Measurements from ENCODE around the gene TBC1D13.
"Not testable (repeated sequence)": the region's sequence is repeated elsewhere in the genome, so short reads cannot be mapped to it uniquely, and the experiment has no call there.

TBC1D13 gene

DNA sequence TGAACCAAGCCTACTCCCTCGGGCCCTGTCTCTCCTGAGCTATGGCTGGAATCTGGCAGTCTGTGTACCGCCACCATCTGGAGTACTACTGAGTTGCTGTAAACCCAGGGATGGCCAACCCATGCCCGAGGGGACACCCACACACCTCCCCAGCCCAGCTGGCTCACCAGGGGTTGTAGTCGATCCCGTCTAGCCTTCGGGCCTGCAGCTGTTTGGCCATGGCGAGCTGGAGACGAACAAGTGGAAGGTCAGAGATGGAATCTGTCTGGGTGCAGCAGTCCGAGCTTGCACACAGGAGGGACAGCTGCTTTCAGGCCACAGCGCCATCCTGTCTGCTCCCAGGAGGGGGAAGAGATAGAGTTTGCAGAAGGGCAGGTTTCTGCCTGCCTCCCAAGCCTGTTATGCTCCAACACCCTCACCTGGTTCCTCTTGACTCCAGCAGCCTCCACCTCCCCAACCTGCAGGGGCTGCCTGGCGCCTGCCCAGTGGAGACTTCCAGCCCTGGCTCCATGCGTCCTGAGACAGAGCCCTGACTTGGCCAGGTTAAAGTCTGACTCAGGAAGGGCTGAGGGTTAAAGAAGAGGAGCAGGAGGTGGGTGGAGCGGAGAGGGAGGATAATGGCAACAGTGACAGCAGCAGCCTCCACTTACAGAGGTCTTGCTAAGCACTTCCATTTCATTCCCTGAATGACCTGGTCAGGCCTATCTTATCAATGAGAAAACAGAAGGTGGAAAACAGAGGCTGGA is 58.3 kb downstream of the TBC1D13 start:
- no peak for DNase-seq (ENCODE audit: low read depth in 2 of 2)

DNA sequence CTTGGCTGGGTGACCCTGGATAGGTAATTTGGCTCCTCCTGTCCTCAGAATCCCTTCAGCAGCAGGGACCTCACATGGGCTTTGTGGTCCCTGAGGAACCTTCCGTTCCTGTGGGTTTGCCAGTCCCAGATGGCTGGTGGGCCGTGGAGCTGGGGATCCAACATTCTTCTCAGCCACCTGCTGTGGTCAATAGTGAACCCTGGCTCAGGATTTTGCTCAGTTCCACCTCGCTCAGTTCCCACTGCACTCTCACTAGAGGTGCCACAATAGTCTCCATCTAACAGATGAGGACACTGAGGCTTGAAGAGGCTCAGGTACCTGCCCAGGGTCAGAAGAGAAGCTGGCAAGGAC is 59.6 kb downstream of the TBC1D13 start:
- DNase-seq (ENCODE audit: low read depth in 2 of 2), result no peak

DNA sequence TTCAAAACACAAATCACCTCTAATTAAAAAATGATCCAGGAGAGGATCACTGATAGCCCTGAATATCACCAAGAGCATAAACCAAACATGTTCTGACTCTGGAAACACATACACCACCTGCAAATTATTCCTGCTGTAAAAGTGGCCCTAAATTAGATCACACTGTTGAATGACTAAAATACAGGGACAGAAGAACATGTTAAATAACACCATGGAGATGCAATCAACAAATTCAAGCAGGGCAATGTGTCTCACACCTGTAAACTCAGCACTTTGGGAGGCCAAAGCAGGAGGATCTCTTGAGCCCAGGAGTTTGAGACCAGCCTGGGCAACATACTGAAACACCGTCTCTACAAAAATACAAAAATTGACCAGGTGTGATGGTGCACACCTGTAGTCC is 60.8 kb downstream of the TBC1D13 start:
- no peak for DNase-seq (ENCODE audit: low read depth in 2 of 2)

DNA sequence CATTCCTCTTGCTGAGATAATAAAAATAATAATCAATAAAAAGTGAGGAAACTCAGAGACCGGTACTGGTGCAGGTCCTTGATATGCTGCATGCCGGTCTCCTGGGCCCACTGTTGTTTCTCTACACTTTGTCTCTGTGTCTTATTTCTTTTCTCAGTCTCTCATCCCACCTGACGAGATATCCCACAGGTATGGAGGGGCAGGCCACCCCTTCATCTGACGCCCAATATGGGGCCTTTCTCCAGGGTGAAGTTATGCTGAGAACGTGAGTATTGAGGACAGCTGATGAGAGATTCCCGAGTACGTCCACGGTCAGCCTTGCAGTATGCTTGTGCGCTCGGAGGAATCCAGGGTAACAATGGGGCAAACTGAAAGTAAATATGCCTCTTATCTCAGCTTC is 64.0 kb downstream of the TBC1D13 start:
- DNase-seq (ENCODE audit: low read depth in 2 of 2), result not testable (repeated sequence)

DNA sequence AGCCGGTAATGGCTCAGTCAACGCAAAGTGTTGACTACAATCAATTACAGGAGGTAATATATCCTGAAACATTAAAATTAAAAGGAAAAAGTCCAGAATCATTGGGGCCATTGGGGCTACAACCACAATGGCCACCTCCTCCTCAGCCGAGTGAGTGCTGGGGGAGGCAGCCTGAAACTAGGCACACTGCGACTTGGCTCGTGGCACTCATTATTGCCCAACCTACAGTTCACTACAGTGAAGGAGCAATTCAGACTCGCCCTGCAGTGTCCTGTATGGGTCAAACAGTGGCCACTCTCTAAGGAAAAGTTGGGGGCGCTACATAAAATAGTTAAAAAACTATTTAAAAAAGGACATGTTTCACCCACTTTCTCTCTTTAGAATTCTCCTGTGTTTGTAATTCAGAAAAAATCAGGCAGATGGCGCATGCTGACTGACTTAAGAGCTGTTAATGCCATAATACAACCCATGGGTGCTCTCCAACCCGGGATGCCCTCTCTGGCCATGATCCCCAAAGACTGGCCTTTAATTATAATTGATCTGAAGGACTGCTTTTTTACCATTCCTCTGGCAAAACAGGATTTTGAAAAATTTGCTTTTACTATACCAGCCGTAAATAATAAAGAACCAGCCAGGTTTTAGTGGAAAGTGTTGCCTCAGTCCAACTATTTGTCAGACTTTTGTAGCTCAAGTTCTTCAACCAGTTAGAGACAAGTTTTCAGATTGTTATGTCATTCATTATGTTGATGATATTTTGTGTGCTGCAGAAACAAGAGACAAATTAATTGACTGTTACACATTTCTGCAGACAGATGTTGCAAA is 64.9 kb downstream of the TBC1D13 start:
- DNase-seq (ENCODE audit: low read depth in 2 of 2), result not testable (repeated sequence)

DNA sequence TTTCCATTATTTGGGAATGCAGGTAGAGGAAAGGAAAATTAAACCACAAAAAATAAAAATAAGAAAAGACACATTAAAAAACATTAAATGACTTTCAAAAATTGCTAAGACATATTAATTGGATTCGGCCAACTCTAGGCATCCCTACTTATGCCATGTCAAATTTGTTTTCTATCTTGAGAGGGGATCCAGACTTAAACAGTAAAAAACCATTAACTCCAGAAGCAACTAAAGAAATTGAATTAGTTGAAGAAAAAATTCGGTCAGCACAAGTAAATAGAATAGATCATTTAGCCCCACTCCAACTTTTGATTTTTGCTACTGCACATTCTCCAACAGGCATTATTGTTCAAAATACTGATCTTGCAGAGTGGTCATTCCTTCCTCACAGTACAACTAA is 65.6 kb downstream of the TBC1D13 start:
- not testable (repeated sequence) for DNase-seq (ENCODE audit: low read depth in 2 of 2)

DNA sequence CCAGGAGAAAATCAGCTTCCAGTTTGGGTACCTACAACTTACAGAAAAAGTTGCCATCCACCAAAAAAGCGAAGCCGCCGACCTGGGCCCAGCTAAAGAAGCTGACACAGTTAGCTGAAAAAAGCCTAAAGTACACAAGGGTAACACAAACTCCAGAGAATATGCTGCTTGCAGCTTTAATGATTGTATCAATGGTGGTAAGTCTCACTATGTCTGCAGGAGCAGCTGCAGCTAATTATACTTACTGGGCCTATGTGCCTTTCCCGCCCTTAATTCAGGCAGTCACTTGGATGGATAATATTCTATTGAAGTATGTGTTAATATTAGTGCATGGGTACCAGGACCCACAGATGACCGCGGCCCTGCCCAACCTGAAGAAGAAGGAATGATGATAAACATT is 67.4 kb downstream of the TBC1D13 start:
- not testable (repeated sequence) for DNase-seq (ENCODE audit: low read depth in 2 of 2)

DNA sequence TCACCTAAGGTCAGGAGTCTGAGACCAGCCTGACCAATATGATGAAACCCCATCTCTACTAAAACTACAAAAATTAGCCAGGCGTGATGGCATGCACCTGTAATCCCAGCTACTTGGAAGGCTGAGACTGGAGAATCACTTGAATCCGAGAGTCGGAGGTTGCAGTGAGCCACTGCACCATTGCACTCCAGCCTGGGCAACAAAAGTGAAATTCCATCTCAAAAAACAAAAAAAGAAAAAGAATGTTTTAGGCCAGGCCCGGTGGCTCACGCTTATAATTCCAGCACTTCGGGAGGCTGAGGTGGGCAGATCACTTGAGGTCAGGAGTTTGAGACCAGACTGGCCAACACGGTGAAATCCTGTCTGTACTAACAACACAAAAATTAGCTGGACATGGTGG is 71.4 kb downstream of the TBC1D13 start:
- DNase-seq (ENCODE audit: low read depth in 2 of 2), result not testable (repeated sequence)

Measured in fibroblast of skin of left biceps (primary cell).